AG09309 (cell line): ENCODE measurements around the gene ST3GAL5.

Source experiments
- DNase-seq: peaks from one replicate; pipeline ENCODE4 v3.0.0-alpha.2; 2010; ENCODE audit warnings: low read depth
- H3K4me3 ChIP-seq: 2 replicates; pipeline ENCODE4 v1.5.1; 2011; ENCODE audit warnings: mild to moderate bottlenecking, low read depth, low read length, moderate library complexity; ENCODE audit not compliant: control insufficient read depth
- TF ChIP-seq, protein P1 (sequence below): IDR thresholded peaks from 2 replicates; pipeline ENCODE4 v1.5.1; 2011; ENCODE audit warnings: mild to moderate bottlenecking, low read depth, low read length, inconsistent platforms; ENCODE audit not compliant: insufficient read depth, control insufficient read depth; ENCODE audit errors: missing control alignments

ST3GAL5 gene

DNA sequence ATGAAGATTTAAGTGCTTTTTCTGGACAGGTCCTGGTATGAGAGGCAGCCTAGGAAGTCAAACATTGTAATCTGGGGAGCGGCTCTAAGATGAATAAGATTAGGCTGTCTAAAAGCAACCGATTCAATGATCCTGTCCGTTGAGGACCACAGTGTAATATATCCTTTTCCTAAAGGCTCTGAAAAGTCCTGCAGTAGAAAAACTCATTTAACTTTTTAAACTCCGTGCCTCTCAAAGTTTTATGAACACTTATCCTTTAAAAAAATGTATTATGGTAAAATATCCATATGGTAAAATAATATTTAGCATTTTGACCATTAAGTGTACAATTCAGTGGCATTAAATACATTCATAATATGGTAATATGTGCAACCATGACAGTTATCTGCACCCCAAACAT is 95.2 kb downstream of the ST3GAL5 start:
- DNase-seq = no peak
- TF ChIP-seq, protein P1, sequence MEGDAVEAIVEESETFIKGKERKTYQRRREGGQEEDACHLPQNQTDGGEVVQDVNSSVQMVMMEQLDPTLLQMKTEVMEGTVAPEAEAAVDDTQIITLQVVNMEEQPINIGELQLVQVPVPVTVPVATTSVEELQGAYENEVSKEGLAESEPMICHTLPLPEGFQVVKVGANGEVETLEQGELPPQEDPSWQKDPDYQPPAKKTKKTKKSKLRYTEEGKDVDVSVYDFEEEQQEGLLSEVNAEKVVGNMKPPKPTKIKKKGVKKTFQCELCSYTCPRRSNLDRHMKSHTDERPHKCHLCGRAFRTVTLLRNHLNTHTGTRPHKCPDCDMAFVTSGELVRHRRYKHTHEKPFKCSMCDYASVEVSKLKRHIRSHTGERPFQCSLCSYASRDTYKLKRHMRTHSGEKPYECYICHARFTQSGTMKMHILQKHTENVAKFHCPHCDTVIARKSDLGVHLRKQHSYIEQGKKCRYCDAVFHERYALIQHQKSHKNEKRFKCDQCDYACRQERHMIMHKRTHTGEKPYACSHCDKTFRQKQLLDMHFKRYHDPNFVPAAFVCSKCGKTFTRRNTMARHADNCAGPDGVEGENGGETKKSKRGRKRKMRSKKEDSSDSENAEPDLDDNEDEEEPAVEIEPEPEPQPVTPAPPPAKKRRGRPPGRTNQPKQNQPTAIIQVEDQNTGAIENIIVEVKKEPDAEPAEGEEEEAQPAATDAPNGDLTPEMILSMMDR = no peak
- no peak overlapping the region for H3K4me3 ChIP-seq

DNA sequence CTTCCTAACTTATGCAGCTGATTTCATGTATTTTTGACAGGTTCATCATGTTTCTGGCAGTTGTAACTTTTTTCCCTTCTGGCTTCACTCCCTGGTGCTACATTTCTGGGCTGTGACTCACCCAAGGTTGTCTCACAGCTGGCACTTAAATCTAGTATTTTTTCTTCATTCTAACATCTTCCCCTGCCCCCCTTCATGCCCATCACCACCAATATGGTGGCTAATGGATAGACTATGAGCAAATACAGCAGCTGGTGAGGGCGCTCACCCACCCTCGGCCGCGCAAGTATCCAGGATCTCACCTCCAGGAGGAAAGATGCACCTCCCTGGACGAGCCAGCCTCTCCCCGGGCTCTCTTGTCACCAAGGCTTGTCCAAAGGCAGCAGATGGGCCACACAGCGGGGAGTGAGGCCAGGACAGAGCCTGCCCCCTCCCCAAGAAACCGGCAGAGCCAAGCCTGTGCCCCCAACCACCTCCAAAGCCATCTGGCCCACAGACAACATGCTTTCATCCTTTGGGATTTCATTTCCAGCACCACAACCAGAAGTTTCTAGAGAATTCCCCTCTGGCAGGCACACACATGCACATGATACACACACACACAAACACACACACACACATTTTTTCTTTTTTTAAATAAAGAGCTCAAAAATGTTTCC is 95.9 kb downstream of the ST3GAL5 start:
- TF ChIP-seq, protein P1 = no peak
- H3K4me3 ChIP-seq = no peak overlapping the region
- peak; percentile 23 for DNase-seq

DNA sequence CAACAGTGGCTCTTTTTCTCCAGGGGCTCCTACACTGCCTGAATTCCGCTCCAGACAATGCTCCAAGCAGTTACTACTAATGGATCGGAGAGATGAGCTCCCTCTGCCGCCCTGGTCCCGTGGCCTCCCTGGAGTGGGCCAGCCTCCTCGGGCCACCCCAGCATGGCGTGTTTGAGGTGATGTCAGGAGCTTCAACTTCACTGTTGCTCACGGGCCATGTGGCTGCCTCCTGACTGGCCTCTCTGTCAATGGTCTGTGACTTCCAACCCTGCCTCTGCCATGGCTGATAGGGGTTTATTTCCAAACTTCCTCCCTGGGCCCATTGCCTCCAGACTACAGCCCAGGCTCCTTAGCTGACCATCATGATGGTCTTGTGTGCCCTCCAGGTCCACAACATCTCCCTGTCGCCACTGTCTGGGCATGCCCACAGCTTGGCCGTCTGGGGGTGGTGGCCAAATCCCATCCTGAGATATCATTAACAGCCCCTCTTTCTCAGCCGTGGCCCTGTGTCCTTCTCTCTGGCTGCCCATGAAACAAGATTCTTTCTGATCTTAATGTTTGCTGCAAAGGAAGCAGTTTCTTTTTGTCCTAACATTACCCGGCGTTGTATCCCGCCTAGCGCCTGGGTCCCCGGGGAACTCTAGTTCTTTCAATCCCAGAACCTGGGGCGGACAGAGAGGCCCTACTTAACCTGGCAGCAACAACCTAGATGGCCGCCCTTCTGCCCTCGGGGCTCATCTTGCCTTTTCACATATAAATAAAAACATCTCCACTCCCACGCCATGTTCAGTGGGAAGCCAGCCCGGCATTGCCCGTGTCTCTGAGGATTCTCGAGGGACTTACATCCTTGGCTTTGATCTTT is 96.9 kb downstream of the ST3GAL5 start:
- H3K4me3 ChIP-seq = no peak overlapping the region
- DNase-seq = no peak
- TF ChIP-seq, protein P1 = no peak

DNA sequence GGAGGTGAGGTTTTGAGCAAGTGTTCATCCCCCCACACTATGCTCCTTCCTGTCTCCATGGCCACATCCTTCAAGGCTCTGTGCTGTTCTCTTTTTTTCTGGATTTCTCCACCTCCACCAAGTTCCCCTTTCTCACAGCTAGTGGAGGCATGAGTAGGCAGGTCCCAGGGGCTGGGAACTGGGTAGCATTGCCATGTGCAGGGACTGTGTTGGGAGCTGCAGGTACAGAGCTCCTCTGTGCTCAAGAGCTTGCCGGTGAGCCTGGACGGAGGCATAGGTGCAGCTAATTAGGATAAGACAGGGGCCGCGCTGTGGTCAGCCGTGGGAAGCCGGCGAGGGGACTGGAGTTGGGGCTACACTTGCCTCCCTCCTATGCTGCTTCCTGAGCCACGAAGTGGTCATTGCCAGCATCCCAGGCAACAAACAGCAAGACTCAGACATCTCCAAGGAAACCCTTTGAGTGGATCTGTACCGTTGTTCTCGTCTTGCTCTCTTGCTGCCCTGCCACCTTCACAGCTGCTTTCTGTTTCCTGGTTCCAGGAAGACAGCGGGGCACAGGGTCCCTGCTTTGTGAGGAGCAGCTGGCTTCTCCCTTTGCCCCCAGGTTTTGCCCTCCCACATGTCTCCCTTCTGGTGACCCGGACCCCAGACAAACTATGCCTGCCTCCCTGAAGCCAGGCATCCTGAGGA is 98.1 kb downstream of the ST3GAL5 start:
- no peak for DNase-seq
- H3K4me3 ChIP-seq = no peak overlapping the region
- TF ChIP-seq, protein P1 = no peak

DNA sequence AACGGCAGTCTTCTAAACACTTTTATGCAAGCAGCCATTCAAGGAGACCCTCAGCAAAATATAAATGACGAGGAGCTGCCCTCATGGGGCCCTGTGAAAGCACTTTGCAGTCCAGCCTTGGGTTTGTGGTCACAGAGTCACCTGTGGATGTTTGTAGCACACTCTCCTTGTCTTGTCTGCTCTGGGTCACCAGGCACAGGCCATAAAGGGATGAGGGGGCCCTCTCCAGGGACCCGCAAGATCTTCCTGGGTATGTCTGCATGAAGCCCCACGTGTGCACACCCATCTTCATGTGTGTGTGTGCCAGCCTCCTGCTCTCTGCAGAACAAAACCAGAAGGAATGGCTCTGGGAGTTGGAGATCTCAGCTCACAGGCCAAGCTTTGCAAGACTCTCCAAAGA is 98.8 kb downstream of the ST3GAL5 start:
- H3K4me3 ChIP-seq = no peak overlapping the region
- DNase-seq = no peak
- TF ChIP-seq, protein P1 = no peak

DNA sequence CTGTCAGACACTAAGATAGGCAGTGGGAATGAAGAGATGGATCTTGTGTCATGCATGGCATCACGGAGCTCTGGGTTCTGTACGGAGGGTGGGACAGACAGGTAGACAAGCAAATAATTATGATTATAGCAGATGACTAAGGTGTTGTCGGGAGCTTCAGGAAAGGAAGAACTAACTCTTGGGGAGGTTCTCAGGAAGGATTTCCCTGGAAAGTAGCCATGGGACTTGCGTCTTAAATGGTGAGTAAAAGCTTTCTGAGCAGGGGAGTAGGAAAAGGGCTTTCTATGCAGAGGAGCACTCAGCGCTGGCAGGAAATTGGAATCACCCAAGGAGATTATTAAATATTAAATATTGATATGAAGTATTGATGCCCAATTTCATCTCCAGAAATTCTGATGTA is 99.5 kb downstream of the ST3GAL5 start:
- no peak for DNase-seq
- TF ChIP-seq, protein P1 = no peak

More for the DNA sequence above, 99.5 kb downstream of the ST3GAL5 start:
- H3K4me3 ChIP-seq = no peak overlapping the region
